ENCODE data around the gene YRDC.

The YRDC gene

DNA sequence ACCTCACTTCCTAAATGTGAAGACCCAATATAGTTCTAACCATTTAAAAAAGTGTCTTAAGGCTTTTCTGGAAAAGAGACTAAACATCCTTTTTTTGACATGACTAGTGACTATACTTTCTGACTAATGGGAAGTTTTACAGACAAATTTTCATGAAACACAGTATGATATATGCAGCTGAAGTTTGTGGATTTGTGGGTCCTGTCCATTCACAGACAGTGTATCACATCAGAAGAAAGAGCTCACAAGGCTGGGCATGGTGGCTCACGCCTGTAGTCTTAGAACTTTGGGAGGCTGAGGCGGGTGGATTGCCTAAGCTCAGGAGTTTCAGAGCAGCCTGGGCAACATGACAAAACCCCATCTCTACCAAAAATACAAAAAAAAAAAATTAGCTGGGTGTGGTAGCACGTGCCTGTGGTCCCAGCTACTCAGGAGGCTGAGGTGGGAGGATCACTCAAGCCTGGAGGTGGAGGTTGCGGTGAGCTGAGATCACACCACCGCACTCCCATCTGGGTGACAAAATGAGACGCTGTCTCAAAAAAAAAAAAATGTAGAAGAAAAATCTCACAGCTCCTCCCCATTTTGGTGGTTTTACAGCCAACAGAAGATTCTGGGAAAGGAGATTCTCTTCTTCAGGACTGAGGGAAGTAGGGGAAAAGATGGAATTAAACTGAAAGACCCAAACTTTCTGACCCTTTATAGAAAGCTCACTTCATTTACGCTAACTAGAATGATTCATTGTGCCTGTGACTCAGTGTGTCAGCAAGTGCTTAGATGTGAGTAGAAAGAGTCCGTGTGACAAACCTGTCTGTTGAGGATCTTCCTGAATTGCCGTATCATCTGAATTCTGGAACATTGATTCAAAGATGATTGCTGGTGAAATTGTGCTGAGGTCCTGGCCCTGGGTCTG is 15.2 kb upstream of the YRDC start:
- no peak for DNase-seq
- intact Hi-C loops (cut with DNase I) = no loop called here

GRCh38 chr1:37821481-37821880 is 13.5 kb upstream of the YRDC start:
- no peak for DNase-seq
- intact Hi-C loops (cut with DNase I) = no loop called here

DNA sequence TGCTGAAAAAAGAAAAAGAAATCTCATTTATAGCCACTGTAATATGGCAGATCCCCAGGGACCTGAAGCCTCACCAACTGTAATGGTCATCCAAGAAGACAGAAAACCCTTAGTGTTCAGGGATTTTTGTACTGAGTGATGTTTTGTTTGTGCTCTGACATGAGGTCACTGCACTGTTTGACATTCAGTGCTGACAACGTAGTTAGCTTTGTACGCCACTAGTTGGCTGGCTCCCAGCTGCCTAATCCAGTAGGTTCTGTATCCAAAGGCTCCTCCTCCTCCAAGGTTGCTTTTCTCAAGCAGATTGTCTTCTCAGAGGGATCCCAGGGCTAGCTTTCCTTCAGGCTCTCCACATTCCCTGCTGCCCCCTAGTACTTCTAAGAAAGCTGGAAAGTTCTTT is 9.5 kb upstream of the YRDC start:
- peak in 8 of 10 donors; percentile 28 to 91 (median 63) for DNase-seq
- intact Hi-C loops (cut with DNase I) = no loop called here

DNA sequence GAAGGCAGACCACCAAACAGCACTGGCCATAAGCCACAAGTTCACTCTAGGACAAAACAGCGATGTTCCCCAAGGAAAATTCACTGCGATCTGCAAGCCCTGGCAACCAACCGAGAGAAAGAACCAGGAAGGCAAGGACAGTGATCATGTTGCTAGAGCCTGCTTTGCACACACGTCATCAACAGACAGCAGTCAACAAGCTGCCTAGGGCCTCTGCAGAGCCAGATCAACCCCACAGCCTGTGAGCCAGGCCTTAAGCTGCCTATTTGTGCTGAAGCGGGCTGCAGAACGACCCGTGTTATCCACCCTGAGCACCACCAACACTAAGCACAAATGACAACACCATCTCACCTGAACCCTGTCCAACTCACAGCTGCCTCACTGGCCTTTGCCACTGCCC is 6.2 kb upstream of the YRDC start:
- intact Hi-C loops (cut with DNase I) = no loop called here
- peak in 6 of 10 donors; percentile 20 to 92 (median 42) for DNase-seq

- intact Hi-C loops (cut with DNase I) = no loop called here
- no peak for DNase-seq
Measured at GRCh38 chr1:37813529-37814145, 5.6 kb upstream of the YRDC start.

GRCh38 chr1:37811027-37811655 is 3.1 kb upstream of the YRDC start:
- peak in 9 of 10 donors; percentile 46 to 96 (median 64) for DNase-seq
- intact Hi-C loops (cut with DNase I) = no loop called here

DNA sequence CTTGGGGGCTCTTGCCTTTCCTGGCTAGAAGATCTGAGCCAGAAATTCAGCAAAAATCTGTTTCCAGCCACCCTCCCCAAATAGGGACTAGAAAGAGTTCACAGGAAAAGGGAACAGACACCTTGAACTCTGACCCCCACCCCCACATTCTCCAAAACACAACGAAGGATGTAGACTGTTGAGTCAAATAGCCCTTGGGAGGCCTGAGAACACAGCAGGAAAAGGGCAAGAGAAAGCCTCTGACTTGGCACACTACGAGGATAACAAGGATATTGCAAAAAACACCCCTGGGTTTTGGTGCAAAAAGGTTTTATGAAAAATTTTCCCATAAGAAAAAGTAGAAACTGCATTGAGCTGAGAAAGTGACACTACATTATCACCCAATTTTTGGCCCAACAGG is 1.9 kb upstream of the YRDC start:
- intact Hi-C loops (cut with DNase I) = loop anchor here (5.0 kb wide), 1 partner anchor 118 kb away; the partner anchor contains the start of gene CDCA8
- DNase-seq = no peak

GRCh38 chr1:37808369-37809319 is 636 bp upstream of the YRDC start:
- intact Hi-C loops (cut with DNase I) = loop anchor here (1.0 to 5.0 kb wide), 2 partner anchors 51 to 116 kb away; partner anchors contain the start of genes CDCA8 and MTF1
- DNase-seq = peak; percentile 85 to 98 (median 88)

- intact Hi-C loops (cut with DNase I) = loop anchor here (5.0 kb wide), 1 partner anchor 115 kb away; the partner anchor contains the start of gene CDCA8
- no peak for DNase-seq
Measured at GRCh38 chr1:37807220-37807554, 821 bp downstream of the YRDC start.

- intact Hi-C loops (cut with DNase I) = no loop called here
- DNase-seq = peak in 1 of 10 donors; percentile 11
Measured at GRCh38 chr1:37802439-37802838, 5.6 kb downstream of the YRDC start.

GRCh38 chr1:37797750-37798345 is 10.2 kb downstream of the YRDC start:
- intact Hi-C loops (cut with DNase I) = no loop called here

DNA sequence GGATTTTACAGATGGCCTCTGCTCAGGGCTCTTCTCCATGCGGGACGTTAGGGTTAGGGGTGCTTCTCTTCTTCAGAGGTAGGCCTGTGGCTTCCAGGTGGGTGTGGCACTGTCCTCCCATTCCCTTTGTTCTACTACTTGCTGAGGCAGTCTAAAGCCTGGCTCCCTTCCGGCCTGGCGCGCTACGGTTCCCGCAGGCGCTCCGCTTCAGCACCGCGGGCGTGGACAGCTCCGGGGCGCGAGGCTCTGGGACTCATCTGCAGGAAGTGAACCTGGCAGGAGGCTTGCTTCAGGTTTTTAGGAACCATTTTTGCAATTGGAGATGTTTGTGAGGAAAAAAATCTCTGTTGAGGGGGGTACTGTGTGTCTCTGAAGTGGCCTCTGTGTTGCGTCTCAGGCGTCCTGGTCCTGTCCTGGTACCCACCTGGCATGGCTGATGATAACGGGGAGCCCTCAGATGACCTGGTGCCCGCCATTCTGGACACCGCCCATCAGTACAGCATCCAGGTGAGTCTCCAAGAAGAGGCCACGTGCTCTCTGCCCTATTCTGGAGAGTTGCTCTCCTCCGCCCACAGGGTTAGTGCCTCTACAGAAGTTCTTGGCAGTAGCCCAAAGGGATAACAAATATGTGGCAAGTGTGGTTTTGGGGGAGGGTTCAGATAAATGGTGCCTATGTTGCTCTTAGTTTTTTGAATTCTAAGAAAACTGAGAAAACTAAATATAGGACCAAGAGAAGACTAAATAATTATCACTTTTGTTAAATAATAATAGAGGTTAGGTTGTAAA is 12.5 kb downstream of the YRDC start:
- DNase-seq = peak in 5 of 10 donors; percentile 19 to 88 (median 55)
- intact Hi-C loops (cut with DNase I) = no loop called here

More at GRCh38 chr1:37797750-37798345, 10.2 kb downstream of the YRDC start:
- peak in 1 of 10 donors; percentile 4 for DNase-seq

GRCh38 chr1:37794372-37795339 is 13.4 kb downstream of the YRDC start:
- DNase-seq = peak in 5 of 10 donors; percentile 20 to 86 (median 70)
- intact Hi-C loops (cut with DNase I) = no loop called here

DNA sequence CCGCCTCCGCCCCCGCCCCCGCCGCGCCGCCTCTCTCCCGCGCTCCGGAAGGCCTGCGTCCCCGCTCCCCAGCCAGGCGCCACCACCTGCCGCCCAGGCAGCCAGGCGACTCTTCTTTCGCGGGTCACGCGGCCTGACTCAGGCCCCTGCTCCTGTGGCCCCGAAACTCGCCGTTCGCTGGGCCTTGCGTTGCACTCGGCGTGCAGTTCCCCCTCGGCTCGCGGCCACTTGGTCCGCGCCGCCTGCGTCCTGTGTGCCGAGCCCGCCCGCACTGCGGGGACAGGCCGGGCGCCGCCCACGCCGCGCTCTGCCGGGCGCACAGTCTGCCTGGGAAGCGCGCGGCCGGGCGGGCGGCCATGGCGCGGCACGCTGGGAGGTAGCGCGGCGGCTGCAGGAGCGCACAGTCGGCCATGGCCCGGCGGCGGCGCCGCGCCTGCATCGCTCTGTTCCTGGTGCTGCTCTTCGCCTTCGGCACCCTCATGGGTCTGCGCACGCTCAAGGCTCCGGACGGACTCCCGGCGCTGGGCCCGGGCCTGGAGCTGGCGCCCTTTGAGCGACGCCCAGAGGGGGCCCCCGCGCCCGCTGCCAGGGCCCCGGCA is 14.1 kb downstream of the YRDC start, which contains the start of gene MANEAL:
Gene MANEAL (plus strand): TSS at position 75 of the 599 bp plus-strand sequence. CDS start 336 bp downstream, at position 411.
- peak in 9 of 10 donors; percentile 37 to 94 (median 54) for DNase-seq

GRCh38 chr1:37792943-37793686 is 14.9 kb downstream of the YRDC start:
- intact Hi-C loops (cut with DNase I) = no loop called here

More for the DNA sequence above, 14.1 kb downstream of the YRDC start, which contains the start of gene MANEAL:
- intact Hi-C loops (cut with DNase I) = no loop called here

DNA sequence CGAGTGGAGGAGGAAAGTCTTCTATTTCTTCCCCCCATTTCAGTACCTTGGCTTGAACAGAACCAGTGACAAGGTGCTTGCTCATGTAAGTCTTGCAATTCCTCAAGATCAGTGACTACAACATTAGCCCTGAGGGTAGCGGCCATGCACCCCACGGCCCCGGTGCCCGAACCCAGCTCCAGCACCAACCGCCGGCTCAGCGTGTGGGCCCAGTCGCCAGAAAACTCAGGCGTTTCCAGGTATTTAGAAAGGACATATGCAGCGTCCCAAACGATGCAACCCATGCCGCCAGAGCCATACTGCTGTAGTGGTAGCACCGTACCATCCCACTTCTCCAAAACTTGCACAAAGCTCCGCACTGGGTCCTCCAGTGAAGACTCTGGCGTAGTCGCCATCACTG is 25.5 kb downstream of the YRDC start:
- no peak for DNase-seq
- intact Hi-C loops (cut with DNase I) = no loop called here

More at GRCh38 chr1:37792943-37793686, 14.9 kb downstream of the YRDC start:
- DNase-seq = peak in 1 of 10 donors; percentile 81

All from posterior cingulate gyrus (tissue), 11 donors.